Measurements from ENCODE around the gene CHI3L1.
"Not testable (repeated sequence)": the region's sequence is repeated elsewhere in the genome, so short reads cannot be mapped to it uniquely, and the experiment has no call there.

GRCh38 chr1:203234901-203235300 lies 48.4 kb upstream of the CHI3L1 start:
- TF ChIP-seq CTCF (IDR thresholded peaks at IDR 0.05; ENCODE audit: insufficient read depth, low read length, poor library complexity, severe bottlenecking); EZH2phosphoT487 (conservative IDR thresholded peaks at IDR 0.05; ENCODE audit: low read length): not testable (repeated sequence)

Data from SU-DHL-6 (cell line).